GM12872 (cell line): ENCODE data around the gene HNRNPR.

Experiments used
- CTCF ChIP-seq: IDR thresholded peaks from 3 replicates; pipeline ENCODE4 v1.5.1; 2011; ENCODE audit warnings: low read depth, mild to moderate bottlenecking, low read length, moderate library complexity; ENCODE audit not compliant: insufficient read depth

Gene HNRNPR

GRCh38 chr1:23344987-23345472 is 946 bp upstream of the HNRNPR start:
- TF ChIP-seq CTCF = no peak

- TF ChIP-seq CTCF = no peak
These were observed 618 bp downstream of the HNRNPR start for GRCh38 chr1:23343221-23344110.

GRCh38 chr1:23341931-23342692 is 2.0 kb downstream of the HNRNPR start:
- TF ChIP-seq CTCF = no peak

GRCh38 chr1:23339632-23340031 is 4.5 kb downstream of the HNRNPR start:
- no peak for TF ChIP-seq CTCF

- TF ChIP-seq CTCF = no peak
These were observed 6.2 kb downstream of the HNRNPR start for GRCh38 chr1:23337869-23338268.

GRCh38 chr1:23331713-23332112 is 12.4 kb downstream of the HNRNPR start:
- TF ChIP-seq CTCF = no peak

GRCh38 chr1:23330846-23331245 is 13.2 kb downstream of the HNRNPR start:
- no peak for TF ChIP-seq CTCF
